Measurements from ENCODE around the gene BLID.

DNA sequence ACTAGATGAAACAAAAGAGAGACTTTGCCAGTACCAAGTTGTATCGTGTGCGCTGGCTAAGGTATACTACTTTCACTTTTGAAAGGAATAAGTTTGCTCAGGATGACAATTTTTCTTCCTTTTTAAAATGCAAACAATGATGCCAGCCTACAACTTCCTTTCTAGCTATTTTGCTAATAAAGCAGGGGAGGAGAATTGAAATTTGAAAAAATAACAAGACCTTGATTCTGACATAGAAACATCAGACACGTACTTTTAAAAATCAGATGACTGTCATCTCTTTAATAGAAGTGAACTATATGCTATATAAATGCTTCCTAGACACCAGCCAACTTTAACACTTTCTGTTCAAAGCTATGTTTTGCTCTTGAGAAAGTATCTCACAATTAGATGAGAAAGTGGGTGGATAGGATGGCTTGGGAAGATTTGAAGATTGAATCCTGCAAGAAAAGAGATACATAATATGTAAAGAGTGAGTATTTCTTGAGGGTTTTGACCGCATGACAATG, 41.7 kb upstream of the BLID start:
- TF ChIP-seq, protein P1, sequence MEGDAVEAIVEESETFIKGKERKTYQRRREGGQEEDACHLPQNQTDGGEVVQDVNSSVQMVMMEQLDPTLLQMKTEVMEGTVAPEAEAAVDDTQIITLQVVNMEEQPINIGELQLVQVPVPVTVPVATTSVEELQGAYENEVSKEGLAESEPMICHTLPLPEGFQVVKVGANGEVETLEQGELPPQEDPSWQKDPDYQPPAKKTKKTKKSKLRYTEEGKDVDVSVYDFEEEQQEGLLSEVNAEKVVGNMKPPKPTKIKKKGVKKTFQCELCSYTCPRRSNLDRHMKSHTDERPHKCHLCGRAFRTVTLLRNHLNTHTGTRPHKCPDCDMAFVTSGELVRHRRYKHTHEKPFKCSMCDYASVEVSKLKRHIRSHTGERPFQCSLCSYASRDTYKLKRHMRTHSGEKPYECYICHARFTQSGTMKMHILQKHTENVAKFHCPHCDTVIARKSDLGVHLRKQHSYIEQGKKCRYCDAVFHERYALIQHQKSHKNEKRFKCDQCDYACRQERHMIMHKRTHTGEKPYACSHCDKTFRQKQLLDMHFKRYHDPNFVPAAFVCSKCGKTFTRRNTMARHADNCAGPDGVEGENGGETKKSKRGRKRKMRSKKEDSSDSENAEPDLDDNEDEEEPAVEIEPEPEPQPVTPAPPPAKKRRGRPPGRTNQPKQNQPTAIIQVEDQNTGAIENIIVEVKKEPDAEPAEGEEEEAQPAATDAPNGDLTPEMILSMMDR (IDR thresholded peaks at IDR 0.05) = no peak
- no peak for TF ChIP-seq POLR2A (IDR thresholded peaks at IDR 0.05)
